SK-N-SH (cell line): Measurements from ENCODE around the gene DERA. TPM values are rescaled to one million over a fixed set of nuclear protein-coding genes. Genes with fewer than 3 reads are reported as not detected.

ENCODE experiments used
- CTCF ChIA-PET: fragments of 300-600, 350-600 bp; formaldehyde crosslinking; extraction: SDS; loops from one replicate; lab custom pipeline; 2021; lab: Yijun Ruan, JAX
- POLR2A ChIA-PET: fragments of 350-600 bp; sonication (Branson Sonifier 250); formaldehyde crosslinking; extraction: SDS; loops from one replicate; lab custom pipeline; 2020; ENCODE audit warnings: antibody characterized with exemption, inconsistent platforms; lab: Yijun Ruan, JAX
- DNase-seq: peaks from one replicate; pipeline ENCODE4 v3.0.0; 2012
- H2AFZ ChIP-seq: fragments of 200-600 bp; sonication (generic); 2 replicates; pipeline ENCODE4 v1.8.1; 2016; ENCODE audit warnings: antibody characterized with exemption, mild to moderate bottlenecking, low read depth
- H3F3A ChIP-seq: fragments of 200-600 bp; sonication (generic); replicated peaks from 2 replicates; pipeline ENCODE3; 2016; ENCODE audit warnings: antibody characterized with exemption, mild to moderate bottlenecking; ENCODE audit not compliant: insufficient read depth
- H3K27ac ChIP-seq, 2 experiments: fragments of 200-500 bp in 1 of 2; fragments of 200-600 bp in 1 of 2; sonication (Bioruptor generic) in 1 of 2; sonication (generic), shearing (Covaris generic) in 1 of 2; 2 replicates each; pipeline versions ENCODE4 v1.5.1 to v1.6.1; 2014 to 2016; ENCODE audit warnings: low read depth in 2 of 2, inconsistent platforms in 1 of 2, low read length in 1 of 2, mild to moderate bottlenecking in 1 of 2, mixed read lengths in 1 of 2
- H3K27me3 ChIP-seq: fragments of 200-600 bp; sonication (generic), shearing (Covaris generic); 2 replicates; pipeline ENCODE4 v1.6.1; 2016; ENCODE audit warnings: mixed run types; ENCODE audit not compliant: insufficient read depth
- H3K36me3 ChIP-seq, 2 experiments: fragments of 200-500 bp in 1 of 2; fragments of 200-600 bp in 1 of 2; sonication (Bioruptor generic) in 1 of 2; sonication (generic) in 1 of 2; replicated peaks in 1 of 2; 2 replicates each; pipeline versions ENCODE3 to v1.5.1; 2014 to 2016; ENCODE audit warnings: low read length in 1 of 2, mild to moderate bottlenecking in 1 of 2; ENCODE audit not compliant: insufficient read depth in 2 of 2, control insufficient read depth in 1 of 2
- H3K4me1 ChIP-seq, 2 experiments: fragments of 200-500 bp in 1 of 2; fragments of 200-600 bp in 1 of 2; sonication (Bioruptor generic) in 1 of 2; sonication (generic), shearing (Covaris generic) in 1 of 2; 2 replicates each; pipeline versions ENCODE4 v1.5.1 to v1.6.1; 2014 to 2016; ENCODE audit warnings: low read depth in 1 of 2, low read length in 1 of 2, mixed run types in 1 of 2; ENCODE audit not compliant: insufficient read depth in 2 of 2, control insufficient read depth in 1 of 2
- H3K4me2 ChIP-seq: fragments of 200-600 bp; sonication (generic), shearing (Covaris generic); 2 replicates; pipeline ENCODE4 v1.6.1; 2017; ENCODE audit warnings: mixed run types
- H3K4me3 ChIP-seq, 2 experiments: fragments of 200-500 bp in 1 of 2; fragments of 200-600 bp in 1 of 2; sonication (Bioruptor generic) in 1 of 2; sonication (generic), shearing (Covaris generic) in 1 of 2; 2 replicates each; pipeline versions ENCODE4 v1.5.1 to v1.8.1; 2014 to 2016; ENCODE audit warnings: low read depth in 2 of 2, inconsistent platforms in 1 of 2, low read length in 1 of 2, mild to moderate bottlenecking in 1 of 2, mixed read lengths in 1 of 2, moderate library complexity in 1 of 2
- H3K79me2 ChIP-seq: fragments of 200-600 bp; sonication (generic); 2 replicates; pipeline ENCODE4 v1.8.1; 2017; ENCODE audit warnings: mild to moderate bottlenecking; ENCODE audit not compliant: insufficient read depth
- H3K9ac ChIP-seq: fragments of 200-600 bp; sonication (generic); 2 replicates; pipeline ENCODE4 v1.6.1; 2017; ENCODE audit warnings: mixed run types
- H3K9me2 ChIP-seq: fragments of 200-600 bp; sonication (generic); 2 replicates; pipeline ENCODE4 v1.6.1; 2017; ENCODE audit warnings: mixed run types
- H3K9me3 ChIP-seq: fragments of 200-600 bp; sonication (generic); 2 replicates; pipeline ENCODE4 v1.6.1; 2017; ENCODE audit warnings: mixed run types, mild to moderate bottlenecking, moderate library complexity
- H4K20me1 ChIP-seq: fragments of 200-600 bp; sonication (generic); 2 replicates; pipeline ENCODE4 v1.6.1; 2017; ENCODE audit warnings: mild to moderate bottlenecking, mixed run types; ENCODE audit not compliant: insufficient read depth
- CTCF ChIP-seq: fragments of 200-600 bp; sonication (generic); IDR thresholded peaks from 2 replicates; pipeline ENCODE4 v1.6.1; 2017; ENCODE audit warnings: antibody characterized with exemption, mild to moderate bottlenecking, moderate library complexity
- ELF1 ChIP-seq: IDR thresholded peaks from 2 replicates; pipeline ENCODE4 v1.4.0; 2012
- EP300 ChIP-seq, 2 experiments: IDR thresholded peaks; 2 replicates each; pipeline versions ENCODE4 v1.4.0 to v1.6.1; 2012; ENCODE audit warnings: borderline replicate concordance in 1 of 2, low read depth in 1 of 2, low read length in 1 of 2
- EZH2phosphoT487 ChIP-seq: fragments of 200-600 bp; sonication (generic); IDR thresholded peaks from 2 replicates; pipeline ENCODE4 v1.6.1; 2017; ENCODE audit warnings: low read depth, mixed run types, mild to moderate bottlenecking, antibody characterized with exemption, moderate library complexity, borderline replicate concordance
- FOSL2 ChIP-seq: IDR thresholded peaks from 2 replicates; pipeline ENCODE4 v1.4.0; 2012; ENCODE audit warnings: low read depth, mild to moderate bottlenecking, moderate library complexity, borderline replicate concordance
- GABPA ChIP-seq: IDR thresholded peaks from 2 replicates; pipeline ENCODE4 v1.4.0; 2012; ENCODE audit warnings: low read depth, mild to moderate bottlenecking
- GATA2 ChIP-seq: sonication (generic); formaldehyde crosslinking; IDR thresholded peaks from 2 replicates; pipeline ENCODE4 v1.5.0; 2020; ENCODE audit warnings: mild to moderate bottlenecking, missing genetic modification reagents
- JUND ChIP-seq: IDR thresholded peaks from 2 replicates; pipeline ENCODE4 v1.4.0; 2012
- MAX ChIP-seq: IDR thresholded peaks from 2 replicates; pipeline ENCODE4 v1.4.0; 2012; ENCODE audit warnings: low read depth
- NFIC ChIP-seq: IDR thresholded peaks from 2 replicates; pipeline ENCODE4 v1.4.0; 2012; ENCODE audit warnings: borderline replicate concordance
- PBX3 ChIP-seq: IDR thresholded peaks from 2 replicates; pipeline ENCODE4; 2012
- POLR2AphosphoS5 ChIP-seq: IDR thresholded peaks from 2 replicates; pipeline ENCODE4 v1.6.1; 2012; ENCODE audit warnings: low read depth, low read length
- RCOR1 ChIP-seq: fragments of 150-350 bp; IDR thresholded peaks from 2 replicates; pipeline ENCODE4 v1.6.1; 2017; ENCODE audit warnings: antibody characterized with exemption, low read length
- SIN3A ChIP-seq: IDR thresholded peaks from 2 replicates; pipeline ENCODE4 v1.6.1; 2012; ENCODE audit warnings: low read depth, mild to moderate bottlenecking, low read length, moderate library complexity, borderline replicate concordance
- TAF1 ChIP-seq: IDR thresholded peaks from 2 replicates; pipeline ENCODE4 v1.6.1; 2012; ENCODE audit warnings: low read depth, mild to moderate bottlenecking, low read length, moderate library complexity, borderline replicate concordance
- TCF12 ChIP-seq: IDR thresholded peaks from 2 replicates; pipeline ENCODE4 v1.4.0; 2012
- ZBTB33 ChIP-seq: IDR thresholded peaks from 2 replicates; pipeline ENCODE4 v1.4.0; 2012; ENCODE audit warnings: low read depth, borderline replicate concordance
- WGBS: methylation state at CpG from one replicate; pipeline ENCODE4 v1.1.6; 2017; ENCODE audit warnings: low lambda C conversion rate; 5-methylcytosine and 5-hydroxymethylcytosine counted together
- polyA plus RNA-seq, 3 experiments: library from polyadenylated mRNA; depleted of rRNA; stranded (reverse); fragments of >200 nt; gene quantifications; 2 replicates each; pipeline ENCODE4 v1.2.3, GENCODE V29; 2012
- TF ChIP-seq, protein P1 (sequence below): IDR thresholded peaks from 2 replicates; pipeline ENCODE4 v1.6.1; 2012; ENCODE audit warnings: mild to moderate bottlenecking, low read depth, low read length, moderate library complexity
- TF ChIP-seq, protein P2 (sequence below): fragments of 150-350 bp; IDR thresholded peaks from 2 replicates; pipeline ENCODE4 v1.6.1; 2016; ENCODE audit warnings: mild to moderate bottlenecking, low read depth, low read length

The DERA gene
- polyA plus RNA-seq, 1 of the 3 experiments (the other 2 are of a cell fraction) = 16.6 TPM

- peak; percentile 17; the same call in 1 of the 2 replicates for TF ChIP-seq POLR2AphosphoS5
- TF ChIP-seq JUND = peak; percentile 77
- TF ChIP-seq EP300 (IDR thresholded peaks at IDR 0.05; ENCODE audit: borderline replicate concordance in 1 of 2, low read depth in 1 of 2, low read length in 1 of 2) = peak in 1 of 2 experiments; percentile 42; a peak in 1 of 4 replicates
- peak; percentile 64 for TF ChIP-seq MAX
- TF ChIP-seq PBX3 = peak; percentile 58
- peak; percentile 22; the same call in 1 of the 2 replicates for TF ChIP-seq NFIC
- TF ChIP-seq CTCF = no peak
- TF ChIP-seq ELF1 = no peak
- TF ChIP-seq TCF12 = peak; percentile 62
- no peak for TF ChIP-seq ZBTB33
- no peak for TF ChIP-seq TAF1
- no peak for TF ChIP-seq RCOR1
- TF ChIP-seq, protein P1, sequence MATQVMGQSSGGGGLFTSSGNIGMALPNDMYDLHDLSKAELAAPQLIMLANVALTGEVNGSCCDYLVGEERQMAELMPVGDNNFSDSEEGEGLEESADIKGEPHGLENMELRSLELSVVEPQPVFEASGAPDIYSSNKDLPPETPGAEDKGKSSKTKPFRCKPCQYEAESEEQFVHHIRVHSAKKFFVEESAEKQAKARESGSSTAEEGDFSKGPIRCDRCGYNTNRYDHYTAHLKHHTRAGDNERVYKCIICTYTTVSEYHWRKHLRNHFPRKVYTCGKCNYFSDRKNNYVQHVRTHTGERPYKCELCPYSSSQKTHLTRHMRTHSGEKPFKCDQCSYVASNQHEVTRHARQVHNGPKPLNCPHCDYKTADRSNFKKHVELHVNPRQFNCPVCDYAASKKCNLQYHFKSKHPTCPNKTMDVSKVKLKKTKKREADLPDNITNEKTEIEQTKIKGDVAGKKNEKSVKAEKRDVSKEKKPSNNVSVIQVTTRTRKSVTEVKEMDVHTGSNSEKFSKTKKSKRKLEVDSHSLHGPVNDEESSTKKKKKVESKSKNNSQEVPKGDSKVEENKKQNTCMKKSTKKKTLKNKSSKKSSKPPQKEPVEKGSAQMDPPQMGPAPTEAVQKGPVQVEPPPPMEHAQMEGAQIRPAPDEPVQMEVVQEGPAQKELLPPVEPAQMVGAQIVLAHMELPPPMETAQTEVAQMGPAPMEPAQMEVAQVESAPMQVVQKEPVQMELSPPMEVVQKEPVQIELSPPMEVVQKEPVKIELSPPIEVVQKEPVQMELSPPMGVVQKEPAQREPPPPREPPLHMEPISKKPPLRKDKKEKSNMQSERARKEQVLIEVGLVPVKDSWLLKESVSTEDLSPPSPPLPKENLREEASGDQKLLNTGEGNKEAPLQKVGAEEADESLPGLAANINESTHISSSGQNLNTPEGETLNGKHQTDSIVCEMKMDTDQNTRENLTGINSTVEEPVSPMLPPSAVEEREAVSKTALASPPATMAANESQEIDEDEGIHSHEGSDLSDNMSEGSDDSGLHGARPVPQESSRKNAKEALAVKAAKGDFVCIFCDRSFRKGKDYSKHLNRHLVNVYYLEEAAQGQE = no peak
- TF ChIP-seq, protein P2, sequence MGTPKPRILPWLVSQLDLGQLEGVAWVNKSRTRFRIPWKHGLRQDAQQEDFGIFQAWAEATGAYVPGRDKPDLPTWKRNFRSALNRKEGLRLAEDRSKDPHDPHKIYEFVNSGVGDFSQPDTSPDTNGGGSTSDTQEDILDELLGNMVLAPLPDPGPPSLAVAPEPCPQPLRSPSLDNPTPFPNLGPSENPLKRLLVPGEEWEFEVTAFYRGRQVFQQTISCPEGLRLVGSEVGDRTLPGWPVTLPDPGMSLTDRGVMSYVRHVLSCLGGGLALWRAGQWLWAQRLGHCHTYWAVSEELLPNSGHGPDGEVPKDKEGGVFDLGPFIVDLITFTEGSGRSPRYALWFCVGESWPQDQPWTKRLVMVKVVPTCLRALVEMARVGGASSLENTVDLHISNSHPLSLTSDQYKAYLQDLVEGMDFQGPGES = no peak
- no peak for TF ChIP-seq GABPA
- TF ChIP-seq EZH2phosphoT487 = no peak
- no peak for TF ChIP-seq SIN3A
- no peak for TF ChIP-seq GATA2 (CRISPR knock-in tag)
- TF ChIP-seq FOSL2 = peak; percentile 81; the same call in 1 of the 2 replicates
- no peaks in the 10 kb centered on the region for H3K27me3 ChIP-seq
- H3K36me3 ChIP-seq = no peaks in the 10 kb centered on the region
- peak overlapping the region in 1 of 2 experiments; percentile 41; a peak in 2 of 4 replicates for H3K27ac ChIP-seq
- no peaks in the 10 kb centered on the region for H3K9me3 ChIP-seq
- no peak overlapping the region for H3K4me3 ChIP-seq
- CTCF ChIA-PET = interaction anchor here (1.8 kb wide), 1 partner anchor 11 kb away, joined by 4 read pairs; no protein-coding TSS in a partner anchor
- no peak overlapping the region for H3K9ac ChIP-seq
- H3K4me2 ChIP-seq = peak overlapping the region; percentile 65
- H2AFZ ChIP-seq = peak overlapping the region; percentile 35; the same call in 1 of the 2 replicates
- H3K4me1 ChIP-seq = peaks cover 9 to 39% of the 10 kb centered on the region in 2 experiments; a peak in 3 of 4 replicates
- peaks cover 17% of the 10 kb centered on the region for H3F3A ChIP-seq
- 34% methylated on average over 2 of the region's 2 CpGs for WGBS
- peaks cover 18% of the 10 kb centered on the region for H3K79me2 ChIP-seq
- POLR2A ChIA-PET = no interaction called here
- H4K20me1 ChIP-seq = no peaks in the 10 kb centered on the region
- H3K9me2 ChIP-seq = no peaks in the 10 kb centered on the region
- DNase-seq = no peak
Observed at GRCh38 chr12:15928346-15928745, 17.2 kb downstream of the DERA start.
